Stimulated activated CD4-positive, alpha-beta T cell treated with anti-CD3 and anti-CD28 coated beads, Interleukin-4, amount 100 ng/mL, for 24 hours (primary cell): ENCODE data around the gene RABGEF1.
"Not testable (repeated sequence)": the region's sequence is repeated elsewhere in the genome, so short reads cannot be mapped to it uniquely, and the experiment has no call there.

Experiments
- DNase-seq: peaks from one replicate; pipeline ENCODE4 v3.0.0-alpha.2; 2020

The RABGEF1 gene

DNA sequence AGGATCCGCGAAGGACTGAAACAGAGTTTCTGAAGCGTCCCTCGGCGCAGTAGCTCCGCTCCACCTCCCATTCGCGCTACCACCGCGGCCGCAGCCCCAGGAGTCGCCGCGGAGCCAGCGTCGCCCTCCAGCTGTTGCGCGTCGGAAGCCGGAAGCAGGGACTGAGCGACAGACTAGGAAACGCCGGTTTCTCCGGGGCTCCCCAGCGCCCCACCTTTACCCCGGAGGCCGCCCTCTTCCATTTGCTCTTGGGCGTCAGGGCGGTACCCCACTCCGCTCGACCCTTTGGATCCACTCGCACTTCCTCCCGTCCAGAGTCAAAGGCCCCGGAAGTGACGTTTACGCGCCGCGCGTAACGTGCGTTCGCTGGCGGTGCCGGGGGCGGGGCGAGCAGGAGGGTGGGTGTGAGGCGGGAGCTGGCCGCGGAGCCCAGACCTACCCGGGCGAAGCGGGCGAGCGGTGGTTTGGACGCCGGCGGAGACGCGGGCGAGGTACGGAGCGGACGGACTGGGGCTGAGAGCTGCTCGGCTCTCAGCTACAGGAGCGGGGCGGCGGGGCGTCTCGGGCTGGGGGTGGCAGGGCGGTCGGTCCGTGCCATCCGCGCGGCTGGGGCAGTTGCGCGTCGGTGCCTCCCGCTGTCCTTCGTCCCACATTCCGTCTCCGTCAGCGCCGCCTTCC, at the start of gene RABGEF1:
Gene RABGEF1, plus strand, starts transcription at position 432 of the 678 bp plus-strand sequence. CDS start 31,167 bp downstream, outside the sequence.
- DNase-seq: peak; percentile 97

DNA sequence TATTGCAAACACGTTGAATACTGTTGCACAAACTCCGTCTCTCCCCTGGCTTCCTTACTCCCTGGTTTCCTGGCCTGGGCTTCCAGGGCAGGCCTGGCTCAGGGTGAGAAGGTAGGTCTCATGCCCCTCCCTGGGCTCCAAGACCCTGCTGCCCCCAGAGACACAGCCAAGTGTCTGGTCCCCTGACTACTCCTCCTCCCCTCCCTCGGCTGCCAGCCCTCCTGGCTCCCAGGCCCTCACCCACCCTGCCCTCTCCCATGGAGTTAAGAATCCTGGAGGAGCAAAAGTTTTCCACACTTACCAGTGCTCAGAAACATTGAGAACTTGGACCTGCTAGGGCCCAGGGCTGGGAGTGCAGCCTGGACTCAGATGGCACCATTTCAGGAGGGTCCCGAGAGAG, 47.2 kb upstream of the RABGEF1 start:
- DNase-seq: no peak

DNA sequence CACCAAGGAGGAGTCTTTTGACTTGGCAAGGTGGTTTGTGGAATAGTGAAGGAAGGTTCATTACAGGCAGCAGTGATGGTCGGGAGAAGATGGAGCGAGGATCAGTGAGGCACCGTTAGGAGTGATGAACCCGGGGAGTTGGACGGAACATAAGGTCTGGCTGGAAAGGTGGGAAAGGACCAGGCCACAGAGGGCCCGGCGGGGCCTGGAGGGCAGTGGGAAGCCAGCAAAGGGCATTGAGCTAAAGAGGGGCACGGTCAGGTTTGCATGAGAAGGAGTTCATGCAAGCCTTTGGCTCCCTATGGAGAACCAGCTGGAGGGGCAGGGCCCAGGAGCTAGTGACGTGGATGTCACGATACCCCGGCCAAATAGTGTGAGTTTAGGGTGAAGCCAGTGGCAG, 46.2 kb upstream of the RABGEF1 start:
- DNase-seq: no peak

DNA sequence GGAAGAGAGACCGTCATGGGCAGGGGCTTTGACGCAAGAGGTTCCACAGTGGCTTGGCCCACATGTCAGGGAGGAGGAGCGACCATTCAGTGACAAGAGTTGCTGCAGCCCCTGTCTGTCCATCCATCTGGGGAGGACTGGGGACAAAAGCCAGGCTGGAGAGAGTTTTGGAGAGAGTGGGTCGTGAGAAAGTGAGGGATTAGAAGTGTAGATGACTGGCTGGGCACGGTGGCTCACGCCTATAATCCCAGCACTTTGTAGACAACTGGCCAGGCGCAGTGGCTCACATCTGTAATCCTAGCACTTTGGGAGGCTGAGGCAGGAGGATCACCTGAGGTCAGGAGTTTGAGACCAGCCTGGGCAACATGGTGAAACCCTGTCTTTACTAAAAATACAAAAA, 45.1 kb upstream of the RABGEF1 start:
- not testable (repeated sequence) for DNase-seq

DNA sequence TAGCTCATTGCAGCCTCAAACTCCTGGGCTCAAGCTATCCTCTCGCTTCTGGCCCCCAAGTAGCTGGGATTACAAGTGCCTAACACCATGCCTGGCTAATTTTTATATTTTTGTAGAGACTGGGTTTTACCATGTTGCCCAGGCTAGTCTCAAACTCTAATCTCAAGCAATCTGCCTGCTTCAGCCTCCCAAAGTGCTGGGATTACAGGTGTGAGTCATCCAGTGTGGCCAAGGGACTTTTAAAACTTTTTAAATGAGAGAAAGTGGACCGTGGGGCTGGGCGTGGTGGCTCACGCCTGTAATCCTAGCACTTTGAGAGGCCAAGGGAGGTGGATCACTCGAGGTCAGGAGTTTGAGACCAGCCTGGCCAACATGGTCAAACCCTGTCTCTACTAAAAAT, 44.4 kb upstream of the RABGEF1 start:
- DNase-seq: not testable (repeated sequence)

DNA sequence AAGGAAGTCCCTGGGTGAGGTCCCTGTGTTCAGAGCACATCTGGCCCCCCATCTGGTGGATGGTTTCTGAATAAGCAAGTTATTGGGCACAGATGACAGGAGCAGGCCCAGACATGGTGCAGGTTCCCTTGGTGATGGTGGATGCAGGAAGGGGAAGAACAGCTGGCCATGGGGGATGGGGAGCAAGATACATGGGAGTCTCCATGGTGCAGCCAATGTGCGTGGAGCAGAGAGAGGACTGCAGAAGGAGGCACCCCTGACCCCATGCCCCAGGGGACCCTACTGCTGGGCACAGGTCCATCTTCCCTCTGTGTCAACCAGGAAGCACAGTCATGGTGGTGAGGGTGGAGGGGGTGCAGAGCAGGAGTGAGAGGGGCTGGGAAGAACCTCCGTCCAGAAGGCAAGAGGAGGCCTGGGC, 43.8 kb upstream of the RABGEF1 start:
- no peak for DNase-seq

DNA sequence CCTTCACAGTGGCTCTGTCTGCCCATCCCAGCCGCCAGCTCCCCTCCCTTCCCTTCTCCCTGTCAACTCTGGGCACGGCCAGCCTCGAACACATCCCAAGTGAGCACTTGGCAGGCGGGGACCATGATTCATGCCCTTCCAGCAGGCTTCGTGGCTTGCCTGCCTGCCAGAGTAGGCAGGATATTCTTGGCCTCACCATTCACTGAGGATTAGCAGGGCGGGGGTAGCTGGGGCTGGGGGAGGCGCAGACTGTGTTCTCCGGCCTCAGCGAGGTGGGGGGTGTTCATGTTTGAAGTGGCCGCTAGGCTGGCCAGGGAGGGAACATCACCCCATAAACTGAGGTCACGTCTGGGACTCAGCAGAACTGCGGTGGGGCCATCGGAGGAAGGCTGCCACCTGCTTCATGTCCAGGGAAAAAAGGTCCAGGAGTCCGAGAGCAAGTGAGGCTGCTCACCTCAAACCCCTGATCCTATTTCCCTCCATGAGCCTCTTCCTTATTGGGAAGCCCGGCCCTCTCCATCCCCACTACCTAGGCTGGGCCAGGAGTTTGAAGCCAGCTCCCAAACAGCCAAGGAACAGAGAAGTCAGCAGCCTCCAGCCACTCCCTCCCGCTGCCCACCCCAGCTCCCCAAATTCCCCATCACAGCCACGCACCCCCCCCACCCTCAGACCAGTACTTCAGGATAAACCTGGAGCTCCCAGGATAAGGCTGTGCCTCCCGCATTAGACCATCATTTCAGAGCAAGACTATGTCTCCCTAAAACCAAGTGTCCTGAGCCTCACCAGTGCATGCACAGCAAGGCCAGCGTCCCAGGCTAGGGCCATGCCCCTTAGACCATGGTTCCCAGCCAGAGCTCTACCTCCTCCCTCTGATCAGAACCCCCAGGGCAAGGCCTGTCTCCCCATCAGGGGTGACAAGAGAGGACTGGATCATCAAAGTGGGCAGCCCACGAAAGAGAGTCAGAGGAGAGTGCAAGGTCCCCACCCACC, 42.8 kb upstream of the RABGEF1 start:
- DNase-seq: no peak

DNA sequence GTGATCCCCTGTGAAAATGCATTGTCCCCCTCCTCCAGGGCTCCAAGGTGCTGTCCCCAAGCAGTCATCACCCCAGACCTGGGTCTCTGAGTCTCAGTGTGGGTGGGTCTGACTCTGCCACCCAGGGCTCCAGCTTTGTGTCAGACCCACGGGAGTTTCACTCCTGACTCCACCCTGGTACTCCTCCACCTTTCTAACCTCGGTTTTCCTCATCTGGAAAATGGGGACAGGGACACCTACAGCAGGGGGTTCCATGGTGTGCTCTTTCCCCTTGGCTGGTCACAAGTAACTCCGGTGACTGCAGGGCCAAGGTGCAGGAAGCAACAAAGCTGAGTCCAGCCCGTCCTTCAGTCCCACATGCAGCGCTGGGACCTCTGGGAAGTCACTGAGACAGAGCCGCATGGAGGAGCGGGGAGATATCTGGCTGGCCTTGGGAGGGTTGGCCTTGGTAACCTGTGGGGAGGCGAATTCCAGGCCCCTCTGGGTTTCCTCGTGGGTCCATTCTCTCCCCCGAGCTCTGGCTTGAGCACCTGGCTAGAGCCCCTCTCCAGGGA, 41.8 kb upstream of the RABGEF1 start:
- no peak for DNase-seq

DNA sequence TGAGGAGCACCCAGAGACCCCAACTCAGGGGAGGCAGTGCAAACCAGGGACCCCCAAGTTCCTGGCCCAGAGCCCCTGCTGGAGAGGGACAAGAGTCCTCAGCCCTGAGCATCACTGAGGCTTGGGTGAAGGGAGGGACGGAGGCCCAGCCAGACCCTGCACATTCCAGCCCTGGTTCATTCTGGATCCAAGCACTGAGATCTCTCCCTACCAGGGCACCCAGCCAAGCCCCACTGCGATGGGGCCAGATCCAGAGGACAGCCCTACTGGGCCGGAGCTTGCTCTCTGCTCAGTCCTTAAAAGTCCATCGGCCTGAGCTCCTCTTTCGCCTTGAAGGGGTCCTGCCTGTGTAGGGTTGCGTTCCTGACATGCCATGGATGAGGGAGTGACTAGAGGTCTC, 40.5 kb upstream of the RABGEF1 start:
- no peak for DNase-seq

DNA sequence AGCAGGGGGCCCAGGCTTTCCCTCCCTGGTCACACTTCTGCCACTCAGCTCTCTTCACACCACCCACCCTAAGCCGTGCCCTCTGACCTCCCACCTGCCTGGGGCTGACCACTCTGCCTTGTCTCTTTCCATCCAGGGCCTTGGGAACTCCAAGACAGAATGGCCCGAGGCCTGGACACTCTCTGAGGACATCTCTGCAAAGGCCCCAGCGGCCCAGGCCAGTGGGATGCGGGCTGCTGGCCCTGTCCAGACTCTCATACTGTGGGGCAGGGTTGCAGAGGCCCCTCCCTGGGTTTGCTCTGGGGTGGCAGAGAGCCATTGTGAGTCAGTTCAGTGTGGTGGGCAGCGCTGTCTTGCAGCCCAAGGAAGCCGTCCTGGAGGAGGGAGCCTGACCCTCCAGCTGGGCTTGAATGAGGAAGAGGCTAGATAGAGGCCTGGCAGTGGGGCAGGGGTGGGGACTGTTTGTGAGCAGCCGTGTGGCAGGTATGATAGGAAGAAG, 39.9 kb upstream of the RABGEF1 start:
- DNase-seq: no peak

DNA sequence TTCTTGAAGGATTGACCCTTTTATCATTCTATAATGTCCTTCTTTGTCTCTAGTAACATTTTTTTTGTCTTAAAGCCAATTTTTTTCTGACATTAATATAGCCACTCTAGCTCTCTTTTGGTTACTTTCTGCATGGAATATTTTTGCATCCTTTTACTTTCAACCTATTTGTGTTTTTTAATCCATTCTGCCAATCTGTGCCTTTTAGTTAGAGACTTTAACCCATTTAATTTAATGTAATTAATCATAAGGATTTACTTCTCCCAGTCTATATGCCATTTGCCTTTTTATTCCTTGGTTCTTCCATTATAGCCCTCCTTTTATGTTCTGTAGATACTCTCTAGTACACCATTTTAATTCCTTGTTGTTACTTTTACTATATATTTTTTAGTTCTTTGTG, 32.7 kb upstream of the RABGEF1 start:
- no peak for DNase-seq

DNA sequence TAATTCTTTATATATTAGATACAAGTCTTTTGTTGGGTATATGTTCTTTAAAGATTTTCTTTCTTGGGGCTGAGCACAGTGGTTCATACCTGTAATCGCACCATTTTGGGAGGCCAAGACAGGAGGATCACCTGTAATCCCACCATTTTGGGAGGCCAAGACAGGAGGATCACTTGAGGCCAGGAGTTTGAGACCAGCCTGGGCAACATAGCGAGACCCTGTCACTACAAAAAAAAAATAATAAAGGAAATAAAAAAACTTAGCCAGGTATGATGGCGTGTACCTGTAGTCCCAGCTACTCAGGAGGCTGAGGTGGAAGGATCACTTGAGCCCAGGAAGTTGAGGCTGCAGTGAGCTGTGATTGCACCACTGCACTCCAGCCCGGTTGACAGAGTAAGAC, 29.8 kb upstream of the RABGEF1 start:
- not testable (repeated sequence) for DNase-seq

DNA sequence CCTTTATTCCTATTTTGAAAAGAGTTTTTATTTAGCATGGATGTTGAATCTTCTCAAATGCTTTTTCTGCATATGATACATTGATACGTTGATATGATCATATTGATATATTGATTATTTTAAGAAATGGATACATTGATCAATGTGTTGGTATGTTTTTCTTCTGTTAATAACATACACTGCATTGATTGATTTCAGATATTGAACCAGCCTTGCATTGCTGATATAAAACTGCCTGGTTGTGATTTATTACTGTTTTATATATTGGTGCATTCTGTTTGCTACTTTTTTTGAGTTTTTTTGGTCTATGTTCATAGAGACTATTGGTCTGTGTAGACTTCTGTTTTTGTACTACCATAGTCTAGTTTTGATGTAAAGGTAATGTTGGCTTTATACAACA, 26.8 kb upstream of the RABGEF1 start:
- DNase-seq: no peak

DNA sequence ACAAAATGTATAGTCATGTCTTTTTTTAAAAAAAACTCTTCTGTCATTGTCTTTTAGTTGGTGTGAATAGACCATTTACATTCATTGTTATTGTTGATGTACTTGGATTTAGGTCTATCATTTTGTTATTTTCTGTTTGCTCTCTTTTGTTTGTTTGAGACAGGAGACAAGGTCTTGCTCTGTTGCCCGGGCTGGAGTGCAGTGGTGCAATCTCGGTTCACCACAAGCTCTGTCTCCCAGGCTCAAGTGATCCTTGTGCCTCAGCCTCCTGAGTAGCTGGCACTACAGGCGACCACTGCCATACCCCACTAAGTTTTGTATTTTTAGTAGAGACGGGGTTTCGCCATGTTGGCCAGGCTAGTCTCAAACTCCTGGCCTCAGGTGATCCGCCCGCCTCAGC, 23.9 kb upstream of the RABGEF1 start:
- not testable (repeated sequence) for DNase-seq

DNA sequence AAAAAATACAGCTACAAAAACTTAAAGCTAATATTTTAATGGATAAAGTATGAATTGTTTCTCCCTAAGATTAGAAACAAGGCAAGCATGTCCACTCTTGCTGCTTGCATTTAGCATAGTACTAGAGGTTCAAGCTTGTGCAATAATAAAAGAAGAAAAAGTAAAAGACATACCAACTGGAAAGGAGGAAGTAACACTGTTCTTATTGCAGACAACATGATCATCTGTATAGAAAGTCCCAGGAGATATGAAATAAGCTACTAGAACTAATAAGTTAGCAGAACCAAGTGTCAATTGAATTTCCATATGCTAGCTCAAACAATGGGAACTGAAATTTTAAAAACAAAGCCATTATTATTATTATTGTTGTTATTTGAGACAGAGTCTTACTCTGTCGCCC, 20.0 kb upstream of the RABGEF1 start:
- DNase-seq: no peak

DNA sequence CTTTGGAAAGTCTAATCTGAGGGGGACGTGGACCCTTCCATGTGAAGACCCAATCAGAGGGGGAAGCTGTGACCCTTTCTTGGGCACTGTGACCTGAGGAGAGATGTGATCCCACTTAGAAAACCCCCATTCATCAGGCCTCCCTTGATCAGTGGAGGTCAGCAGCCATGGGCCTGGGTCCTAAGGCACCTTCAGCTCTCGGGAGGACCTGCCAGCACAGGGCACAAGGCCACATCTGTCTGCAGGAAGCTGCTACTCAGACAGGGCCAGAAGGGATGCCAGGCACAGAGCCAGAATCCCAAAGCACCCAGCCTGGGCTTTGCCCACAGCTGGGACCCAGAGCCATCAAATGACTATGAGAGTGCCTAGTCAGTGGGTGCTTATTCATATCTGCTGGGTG, 14.7 kb upstream of the RABGEF1 start:
- DNase-seq: no peak

DNA sequence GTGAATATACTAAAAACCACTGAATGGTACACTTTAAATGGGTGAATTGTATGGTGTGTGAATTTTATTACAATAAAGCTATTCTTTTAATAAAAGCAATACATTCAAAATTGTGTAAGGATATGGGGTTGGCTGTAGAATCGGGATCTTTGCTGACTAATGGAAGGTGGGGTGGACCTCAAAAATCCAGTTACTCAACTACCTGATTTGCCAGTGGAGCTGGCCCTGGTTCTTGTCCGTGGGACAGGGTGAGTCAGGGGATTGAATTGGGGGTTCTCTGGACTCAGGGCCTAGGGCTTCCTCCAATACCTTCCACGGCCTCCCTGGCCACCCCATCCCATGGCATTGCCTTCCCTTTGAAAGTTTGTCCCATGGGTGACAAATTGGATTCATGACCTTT, 13.5 kb upstream of the RABGEF1 start:
- DNase-seq: no peak

DNA sequence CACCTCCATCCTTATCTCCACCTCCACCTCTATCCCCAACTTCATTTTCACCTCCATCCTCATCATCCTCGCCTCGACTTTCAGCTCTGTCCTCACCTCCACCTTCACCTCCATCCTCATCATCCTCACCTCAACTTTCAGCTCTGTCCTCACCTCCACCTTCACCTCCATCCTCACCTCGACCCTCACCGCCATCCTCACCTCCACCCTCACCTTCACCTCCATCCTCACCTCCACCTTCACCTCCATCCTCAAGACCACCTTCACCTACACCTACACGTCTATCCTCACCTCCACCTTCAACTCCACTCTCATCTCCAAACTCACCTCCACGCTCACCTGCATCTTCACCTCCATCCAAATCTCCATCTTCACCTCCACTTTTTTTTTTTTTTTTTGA, 12.0 kb upstream of the RABGEF1 start:
- no peak for DNase-seq

DNA sequence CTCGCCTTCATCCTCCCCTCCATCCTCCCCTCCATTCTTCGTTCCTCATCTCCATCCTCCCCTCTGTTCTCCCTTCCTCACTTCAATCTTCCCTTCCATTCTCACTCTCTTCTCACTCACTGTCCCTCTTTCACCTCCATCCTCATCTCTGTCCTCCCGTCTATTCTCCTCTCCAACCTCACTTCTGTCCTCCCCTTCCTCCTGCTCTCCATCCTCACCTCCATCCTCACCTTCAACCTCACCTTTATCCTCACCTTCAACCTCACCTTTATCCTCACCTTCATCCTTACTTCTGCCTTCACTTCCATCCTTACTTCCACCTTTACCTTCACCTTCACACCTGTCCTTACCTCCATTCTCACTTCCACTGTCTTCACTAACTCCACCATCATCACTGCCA, 11.3 kb upstream of the RABGEF1 start:
- no peak for DNase-seq

DNA sequence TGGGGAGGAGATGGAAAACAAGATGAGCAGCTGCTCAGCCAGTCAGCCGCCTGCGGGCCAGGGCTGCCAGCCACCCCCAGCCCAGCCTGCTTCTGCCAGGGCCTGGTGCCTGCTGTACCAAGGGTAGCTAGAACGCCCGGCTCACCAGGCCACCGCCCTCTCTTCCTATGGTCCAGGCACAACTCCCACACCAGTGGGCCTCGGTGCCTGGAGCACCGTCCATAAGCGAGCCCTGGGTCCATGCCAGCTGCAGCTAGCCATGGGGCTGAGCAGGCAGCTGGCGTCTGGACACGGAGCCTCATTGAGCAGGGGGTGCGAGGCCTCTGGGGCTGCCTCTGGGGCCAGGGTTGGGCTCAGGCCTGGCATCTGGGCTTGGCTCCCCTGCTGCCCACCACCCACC, 8.5 kb upstream of the RABGEF1 start:
- DNase-seq: no peak

DNA sequence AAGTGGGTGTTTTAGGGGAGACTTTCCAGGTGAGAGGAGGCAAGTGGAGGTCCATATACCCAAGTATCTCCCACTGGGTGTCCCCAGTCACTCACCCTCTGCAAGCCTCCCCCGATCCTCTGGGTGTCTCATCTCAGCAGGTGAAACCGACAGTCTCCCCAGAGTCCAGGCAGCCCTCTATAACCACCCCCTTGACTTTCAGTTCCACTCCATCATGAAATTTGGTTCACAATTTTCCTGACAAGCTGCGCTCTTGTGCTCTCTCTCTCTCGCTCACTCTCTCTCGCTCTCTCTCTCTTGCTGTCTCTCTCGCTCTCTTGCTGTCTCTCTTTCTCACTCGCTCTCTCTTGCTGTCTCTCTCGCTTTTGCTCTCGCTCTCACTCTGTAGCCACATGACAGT, 8.1 kb upstream of the RABGEF1 start:
- DNase-seq: no peak

DNA sequence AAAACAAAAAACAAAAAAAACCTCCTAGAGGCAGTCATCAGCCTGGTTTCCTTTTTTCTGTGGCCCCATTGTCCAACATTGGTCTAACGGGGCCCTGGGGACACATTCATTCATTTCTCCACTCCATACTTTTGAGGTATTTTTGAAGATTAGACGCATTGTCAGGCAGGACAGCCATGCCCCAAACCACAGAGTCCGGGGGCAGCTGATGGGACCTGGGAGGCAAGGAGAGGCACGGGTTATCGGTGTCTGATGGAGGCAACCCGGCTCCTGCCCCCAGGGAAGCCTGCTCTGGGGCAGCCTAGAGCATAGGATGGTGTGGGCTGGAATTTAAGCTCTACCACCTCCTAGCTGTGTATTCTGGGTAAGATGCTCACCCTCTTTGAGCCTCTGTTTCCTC, 6.5 kb upstream of the RABGEF1 start:
- no peak for DNase-seq

DNA sequence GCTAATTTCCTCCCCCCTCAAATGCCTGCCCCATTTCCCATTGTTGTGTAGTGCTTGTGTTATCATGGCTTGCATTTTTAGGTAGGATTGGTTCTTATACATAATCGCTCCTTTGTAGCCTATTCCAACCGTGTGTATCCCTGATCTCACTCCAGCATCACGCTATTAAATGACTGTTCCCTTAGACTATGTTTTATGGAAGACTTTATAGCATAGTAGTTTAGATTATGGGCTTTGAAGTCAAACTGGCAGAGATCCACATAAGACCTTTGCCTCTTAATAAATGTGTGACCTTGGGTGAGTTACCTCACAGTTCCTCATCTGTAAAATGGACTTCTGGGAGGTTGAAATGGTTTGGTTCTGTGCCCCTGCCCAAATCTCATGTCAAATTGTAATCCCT, 5.4 kb upstream of the RABGEF1 start:
- DNase-seq: no peak

DNA sequence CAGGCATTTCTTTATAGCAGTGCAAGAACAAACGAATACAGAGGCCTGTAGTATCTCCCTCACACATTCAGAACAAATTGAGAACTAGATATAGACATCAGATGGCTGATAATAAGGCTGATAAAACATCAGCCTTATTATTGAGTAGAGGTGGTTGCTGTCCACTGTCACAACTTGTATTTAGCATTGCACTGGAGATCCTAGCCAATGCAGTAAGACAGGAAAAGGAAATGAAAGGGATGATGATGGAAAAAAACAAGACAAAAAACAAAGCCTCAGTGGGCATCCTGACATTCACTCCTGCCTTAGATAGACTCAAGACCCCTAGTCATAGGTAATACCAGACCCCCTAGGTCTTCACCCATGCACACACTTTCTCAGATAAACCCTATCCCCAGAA, 4.7 kb upstream of the RABGEF1 start:
- no peak for DNase-seq
